ENCODE data around the gene ARL2BP. TPM values are rescaled to one million over a fixed set of nuclear protein-coding genes. Genes with fewer than 3 reads are reported as not detected.

Gene ARL2BP
- total RNA-seq, 2 experiments from 2014 or later: 33.3 to 36.9 TPM

- DNase-seq: no peak
- ChIA-PET POLR2A (no interaction called here), CTCF (no interaction called here)
- peaks cover 22% of the 10 kb centered on the region for H3K4me1 Mint-ChIP-seq (ENCODE audit: low read depth)
- no peaks in the 10 kb centered on the region for H3K27me3 Mint-ChIP-seq (ENCODE audit: low read depth)
- no peak for ATAC-seq
- no peak overlapping the region for H3K4me3 Mint-ChIP-seq
- H3K27ac Mint-ChIP-seq: no peak overlapping the region
- H3K9me3 Mint-ChIP-seq (ENCODE audit: insufficient read depth): no peaks in the 10 kb centered on the region
- H3K36me3 Mint-ChIP-seq (ENCODE audit: low read depth): no peaks in the 10 kb centered on the region
Observed at GRCh38 chr16:57258226-57258909, 13.3 kb downstream of the ARL2BP start.

GRCh38 chr16:57258910-57259475, 13.9 kb downstream of the ARL2BP start:
- Mint-ChIP-seq H3K27ac (no peak overlapping the region), H3K36me3 (ENCODE audit: low read depth) (no peaks in the 10 kb centered on the region), H3K27me3 (ENCODE audit: low read depth) (no peaks in the 10 kb centered on the region), H3K9me3 (ENCODE audit: insufficient read depth) (no peaks in the 10 kb centered on the region), H3K4me3 (no peak overlapping the region), H3K4me1 (ENCODE audit: low read depth) (peaks cover 22% of the 10 kb centered on the region)
- POLR2A ChIA-PET: no interaction called here
- ATAC-seq: no peak
- no peak for DNase-seq
- CTCF ChIA-PET: no interaction called here

GRCh38 chr16:57260294-57260929, 15.4 kb downstream of the ARL2BP start:
- H3K27me3 Mint-ChIP-seq (ENCODE audit: low read depth): no peaks in the 10 kb centered on the region
- ChIA-PET CTCF (interaction anchor here (0.7 to 1.3 kb wide), 2 partner anchors 12 to 202 kb away, joined by 3 read pairs; partner anchors contain the start of gene POLR2C), POLR2A (no interaction called here)
- peak overlapping the region; percentile 40 for H3K4me3 Mint-ChIP-seq
- H3K4me1 Mint-ChIP-seq (ENCODE audit: low read depth): peaks cover 28% of the 10 kb centered on the region
- DNase-seq: peak; percentile 49
- ATAC-seq: peak; percentile 50
- peak overlapping the region; percentile 82 for H3K27ac Mint-ChIP-seq
- no peaks in the 10 kb centered on the region for H3K9me3 Mint-ChIP-seq (ENCODE audit: insufficient read depth)
- no peaks in the 10 kb centered on the region for H3K36me3 Mint-ChIP-seq (ENCODE audit: low read depth)

- CTCF ChIA-PET: interaction anchor here (1.5 kb wide), 1 partner anchor 258 kb away, joined by 3 read pairs; no protein-coding TSS in a partner anchor
- Mint-ChIP-seq H3K27me3 (ENCODE audit: low read depth) (no peaks in the 10 kb centered on the region), H3K27ac (peak overlapping the region; percentile 52), H3K9me3 (ENCODE audit: insufficient read depth) (no peaks in the 10 kb centered on the region), H3K36me3 (ENCODE audit: low read depth) (no peaks in the 10 kb centered on the region), H3K4me1 (ENCODE audit: low read depth) (peaks cover 40% of the 10 kb centered on the region), H3K4me3 (no peak overlapping the region)
- no peak for ATAC-seq
- no peak for DNase-seq
- POLR2A ChIA-PET: no interaction called here
Observed at GRCh38 chr16:57261806-57262205, 16.7 kb downstream of the ARL2BP start.

- ATAC-seq (no peak), DNase-seq (no peak)
- Mint-ChIP-seq H3K36me3 (ENCODE audit: low read depth) (no peaks in the 10 kb centered on the region), H3K4me3 (no peak overlapping the region), H3K27ac (no peak overlapping the region), H3K27me3 (ENCODE audit: low read depth) (no peaks in the 10 kb centered on the region), H3K9me3 (ENCODE audit: insufficient read depth) (no peaks in the 10 kb centered on the region), H3K4me1 (ENCODE audit: low read depth) (peaks cover 50% of the 10 kb centered on the region)
- ChIA-PET CTCF (interaction anchor here (1.4 to 1.5 kb wide), 2 partner anchors 156 to 257 kb away, joined by 3 read pairs; no protein-coding TSS in a partner anchor), POLR2A (no interaction called here)
Observed at GRCh38 chr16:57262841-57263540, 17.9 kb downstream of the ARL2BP start.

GRCh38 chr16:57263541-57264351, 18.7 kb downstream of the ARL2BP start:
- Mint-ChIP-seq H3K27me3 (ENCODE audit: low read depth) (no peaks in the 10 kb centered on the region), H3K4me3 (no peak overlapping the region), H3K9me3 (ENCODE audit: insufficient read depth) (no peaks in the 10 kb centered on the region), H3K27ac (no peak overlapping the region), H3K36me3 (ENCODE audit: low read depth) (no peaks in the 10 kb centered on the region), H3K4me1 (ENCODE audit: low read depth) (peaks cover 53% of the 10 kb centered on the region)
- ATAC-seq (no peak), DNase-seq (no peak)
- CTCF ChIA-PET: interaction anchor here (1.4 kb wide), 1 partner anchor 155 kb away, joined by 3 read pairs; no protein-coding TSS in a partner anchor
- POLR2A ChIA-PET: no interaction called here

GRCh38 chr16:57264381-57264780, 19.3 kb downstream of the ARL2BP start:
- no peak for ATAC-seq
- H3K27me3 Mint-ChIP-seq (ENCODE audit: low read depth): no peaks in the 10 kb centered on the region
- peaks cover 49% of the 10 kb centered on the region for H3K4me1 Mint-ChIP-seq (ENCODE audit: low read depth)
- no peak for DNase-seq
- no peak overlapping the region for H3K4me3 Mint-ChIP-seq
- ChIA-PET POLR2A (no interaction called here), CTCF (interaction anchor here (1.4 kb wide), 1 partner anchor 155 kb away, joined by 3 read pairs; no protein-coding TSS in a partner anchor)
- H3K27ac Mint-ChIP-seq: no peak overlapping the region
- no peaks in the 10 kb centered on the region for H3K9me3 Mint-ChIP-seq (ENCODE audit: insufficient read depth)
- H3K36me3 Mint-ChIP-seq (ENCODE audit: low read depth): no peaks in the 10 kb centered on the region

- ATAC-seq (no peak), DNase-seq (no peak)
- Mint-ChIP-seq H3K27ac (no peak overlapping the region), H3K9me3 (ENCODE audit: insufficient read depth) (no peaks in the 10 kb centered on the region), H3K27me3 (ENCODE audit: low read depth) (no peaks in the 10 kb centered on the region), H3K36me3 (ENCODE audit: low read depth) (no peaks in the 10 kb centered on the region), H3K4me3 (no peak overlapping the region), H3K4me1 (ENCODE audit: low read depth) (peaks cover 45% of the 10 kb centered on the region)
- ChIA-PET POLR2A (no interaction called here), CTCF (no interaction called here)
Observed at GRCh38 chr16:57264950-57265371, 19.9 kb downstream of the ARL2BP start.

GRCh38 chr16:57265850-57266530, 20.9 kb downstream of the ARL2BP start:
- H3K27me3 Mint-ChIP-seq (ENCODE audit: low read depth): no peaks in the 10 kb centered on the region
- CTCF ChIA-PET: interaction anchor here (0.8 to 1.2 kb wide), 2 partner anchors 15 to 173 kb away, joined by 3 read pairs; no protein-coding TSS in a partner anchor
- peak overlapping the region; percentile 81 for H3K27ac Mint-ChIP-seq
- no peaks in the 10 kb centered on the region for H3K9me3 Mint-ChIP-seq (ENCODE audit: insufficient read depth)
- POLR2A ChIA-PET: interaction anchor here (0.5 kb wide), 1 partner anchor 320 kb away, joined by 3 read pairs; no protein-coding TSS in a partner anchor
- no peaks in the 10 kb centered on the region for H3K36me3 Mint-ChIP-seq (ENCODE audit: low read depth)
- no peak for DNase-seq
- peak overlapping the region; percentile 10 for H3K4me3 Mint-ChIP-seq
- peaks cover 37% of the 10 kb centered on the region for H3K4me1 Mint-ChIP-seq (ENCODE audit: low read depth)
- ATAC-seq: no peak

GRCh38 chr16:57266531-57267260, 21.6 kb downstream of the ARL2BP start:
- Mint-ChIP-seq H3K4me3 (peak overlapping the region; percentile 10), H3K4me1 (ENCODE audit: low read depth) (peaks cover 35% of the 10 kb centered on the region), H3K36me3 (ENCODE audit: low read depth) (no peaks in the 10 kb centered on the region), H3K27ac (peak overlapping the region; percentile 81), H3K27me3 (ENCODE audit: low read depth) (no peaks in the 10 kb centered on the region), H3K9me3 (ENCODE audit: insufficient read depth) (no peaks in the 10 kb centered on the region)
- peak; percentile 63 for DNase-seq
- ChIA-PET CTCF (interaction anchor here (0.8 to 1.3 kb wide), 4 partner anchors 14 to 150 kb away, joined by 3 to 4 read pairs (median 4); no protein-coding TSS in a partner anchor), POLR2A (interaction anchor here (0.9 kb wide), 1 partner anchor 80 kb away, joined by 3 read pairs; the partner anchor contains the start of genes PSME3IP1 and RSPRY1)
- ATAC-seq: peak; percentile 80

All from activated CD8-positive, alpha-beta T cell treated with anti-CD3 and anti-CD28 coated beads, Interleukin-2, amount 10 ng/mL, durations not matched to agents 7 days and 5 days (primary cell).